ENCODE measurements around the gene DOCK4. TPM values are rescaled to one million over a fixed set of nuclear protein-coding genes. Genes with fewer than 3 reads are reported as not detected.

DOCK4 gene
- total RNA-seq, 4 donors from 2014 or later: 30.8 to 49.8 (median 37.2) TPM

GRCh38 chr7:111752022-111752582 lies 454.1 kb downstream of the DOCK4 start:
- TF ChIP-seq POLR2A (IDR thresholded peaks at IDR 0.05) (no peak), EP300 (IDR thresholded peaks at IDR 0.05) (no peak), CTCF (IDR thresholded peaks at IDR 0.05) (peak; percentile 47 to 64 (median 56))
- no peak for DNase-seq (ENCODE audit: low spot score in 2 of 2)
- H3K36me3 ChIP-seq: peaks cover 0 to 6% (median 0%) of the 10 kb centered on the region in 3 donors
- H3K4me3 ChIP-seq: no peak overlapping the region
- H3K9me3 ChIP-seq: no peaks in the 10 kb centered on the region
- no peaks in the 10 kb centered on the region for H3K27me3 ChIP-seq
- no peak overlapping the region for H3K27ac ChIP-seq
- peaks cover 0 to 27% (median under 1%) of the 10 kb centered on the region in 4 donors for H3K4me1 ChIP-seq
- 26 to 33% methylated on average over 4 of the region's 4 CpGs for WGBS, 2 donors

- Histone ChIP-seq H3K9me3 (no peaks in the 10 kb centered on the region), H3K4me3 (no peak overlapping the region), H3K27me3 (no peaks in the 10 kb centered on the region), H3K36me3 (peaks cover 0 to 10% (median 0%) of the 10 kb centered on the region in 3 donors), H3K4me1 (peaks cover 0 to 19% (median 0%) of the 10 kb centered on the region in 4 donors), H3K27ac (no peak overlapping the region)
- DNase-seq (ENCODE audit: low spot score in 2 of 2): no peak
- WGBS, 2 donors: 95 to 96% methylated on average over 2 of the region's 2 CpGs
- TF ChIP-seq EP300 (IDR thresholded peaks at IDR 0.05): no peak
- no peak for TF ChIP-seq CTCF (IDR thresholded peaks at IDR 0.05)
- TF ChIP-seq POLR2A (IDR thresholded peaks at IDR 0.05): no peak
These were observed 455.3 kb downstream of the DOCK4 start for GRCh38 chr7:111750878-111751277.

- TF ChIP-seq EP300 (IDR thresholded peaks at IDR 0.05) (no peak), CTCF (IDR thresholded peaks at IDR 0.05) (no peak), POLR2A (IDR thresholded peaks at IDR 0.05) (no peak)
- 64 to 78% methylated on average over 4 of the region's 4 CpGs for WGBS, 2 donors
- Histone ChIP-seq H3K27ac (no peak overlapping the region), H3K4me1 (peaks cover 0 to 19% (median 0%) of the 10 kb centered on the region in 4 donors), H3K27me3 (no peaks in the 10 kb centered on the region), H3K36me3 (peaks cover 0 to 10% (median 0%) of the 10 kb centered on the region in 3 donors), H3K9me3 (no peaks in the 10 kb centered on the region), H3K4me3 (no peak overlapping the region)
- DNase-seq (ENCODE audit: low spot score in 2 of 2): no peak
These were observed 456.0 kb downstream of the DOCK4 start for GRCh38 chr7:111750228-111750627.

- 91 to 97% methylated on average over 2 of the region's 2 CpGs for WGBS, 2 donors
- H3K27me3 ChIP-seq: no peaks in the 10 kb centered on the region
- H3K27ac ChIP-seq: no peak overlapping the region
- H3K36me3 ChIP-seq: peaks cover 0 to 10% (median 0%) of the 10 kb centered on the region in 3 donors
- no peak overlapping the region for H3K4me3 ChIP-seq
- peaks cover 0 to 18% (median 0%) of the 10 kb centered on the region in 4 donors for H3K4me1 ChIP-seq
- no peak for DNase-seq (ENCODE audit: low spot score in 2 of 2)
- TF ChIP-seq POLR2A (IDR thresholded peaks at IDR 0.05) (no peak), CTCF (IDR thresholded peaks at IDR 0.05) (no peak), EP300 (IDR thresholded peaks at IDR 0.05) (no peak)
- no peaks in the 10 kb centered on the region for H3K9me3 ChIP-seq
These were observed 456.6 kb downstream of the DOCK4 start for GRCh38 chr7:111749625-111750024.

GRCh38 chr7:111747718-111748117 lies 458.5 kb downstream of the DOCK4 start:
- Histone ChIP-seq H3K27me3 (no peaks in the 10 kb centered on the region), H3K36me3 (peaks cover 0 to 25% (median 0%) of the 10 kb centered on the region in 3 donors), H3K9me3 (no peaks in the 10 kb centered on the region), H3K4me3 (no peak overlapping the region), H3K27ac (no peak overlapping the region), H3K4me1 (peaks cover 0 to 10% (median 0%) of the 10 kb centered on the region in 4 donors)
- TF ChIP-seq CTCF (IDR thresholded peaks at IDR 0.05): no peak
- no peak for TF ChIP-seq EP300 (IDR thresholded peaks at IDR 0.05)
- TF ChIP-seq POLR2A (IDR thresholded peaks at IDR 0.05): no peak
- no peak for DNase-seq (ENCODE audit: low spot score in 2 of 2)
